Stimulated activated CD8-positive, alpha-beta memory T cell treated with anti-CD3 and anti-CD28 coated beads, Interleukin-7, amount 100 ng/mL, for 1 hour (primary cell): ENCODE data around the gene CEBPE.

Source experiments
- DNase-seq, 2 donors: peaks; one replicate each; pipeline ENCODE4 v3.0.0-alpha.2; 2020; ENCODE audit warnings: low read depth in 2 of 2

The CEBPE gene

GRCh38 chr14:23143911-23144310 is 24.9 kb upstream of the CEBPE start:
- no peak for DNase-seq

GRCh38 chr14:23142826-23143225 is 23.8 kb upstream of the CEBPE start:
- DNase-seq, result no peak

DNA sequence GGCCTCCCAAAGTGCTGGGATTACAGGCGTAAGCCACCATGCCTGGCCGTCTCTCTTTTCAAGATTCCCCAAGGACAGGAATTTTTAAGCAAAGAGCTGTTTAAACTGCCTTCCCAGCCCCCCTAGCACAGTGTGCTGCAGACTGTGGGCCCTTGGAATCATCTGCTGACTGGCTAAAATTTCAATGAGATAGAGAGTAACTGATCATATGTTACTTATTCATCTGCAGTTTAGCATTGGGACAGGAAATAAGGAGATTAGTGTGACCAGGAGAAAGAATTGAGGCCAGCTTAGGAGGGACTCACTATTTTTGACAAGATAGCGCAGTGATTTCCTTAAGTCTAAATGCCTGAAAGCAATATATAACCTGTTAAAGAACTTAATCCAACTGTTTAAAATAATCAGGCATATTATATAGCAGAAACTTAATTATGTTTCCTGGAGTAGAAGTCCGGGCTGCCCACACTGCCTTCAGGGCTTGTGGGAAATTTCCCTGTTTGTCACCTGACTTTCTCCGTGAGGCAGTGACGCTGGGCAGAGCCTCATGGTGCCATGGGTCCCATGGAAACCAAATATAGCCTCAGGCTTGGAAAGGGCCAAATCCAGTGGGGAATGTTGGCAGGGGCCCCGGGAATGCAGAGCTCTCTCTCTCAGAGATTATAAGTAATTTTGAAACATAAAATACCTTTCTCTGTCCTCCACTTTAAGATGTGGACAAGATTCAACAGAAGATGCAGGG is 22.8 kb upstream of the CEBPE start:
- DNase-seq, result no peak

- no peak for DNase-seq
These were observed 21.3 kb upstream of the CEBPE start for GRCh38 chr14:23140371-23140770.

DNA sequence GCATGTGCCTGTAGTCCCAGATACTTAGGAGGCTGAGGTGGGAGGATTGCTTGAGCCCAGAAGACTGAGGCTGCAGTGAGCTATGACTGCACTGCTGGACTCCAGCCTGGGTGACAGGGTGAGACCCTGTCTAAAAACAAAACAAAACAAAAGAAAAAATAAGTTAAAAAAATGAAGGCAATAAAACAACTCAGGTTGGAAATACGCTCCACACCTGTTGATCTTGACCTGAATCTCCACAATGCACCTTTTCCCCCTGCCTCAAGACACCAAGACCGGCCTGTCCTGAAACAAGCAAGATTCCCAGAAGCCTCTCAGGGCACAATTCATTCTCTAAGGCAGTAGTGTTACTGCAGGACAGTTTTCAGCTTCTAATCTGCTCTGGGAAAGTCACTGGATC is 20.8 kb upstream of the CEBPE start:
- DNase-seq, result no peak

GRCh38 chr14:23137813-23138535 is 18.9 kb upstream of the CEBPE start:
- no peak for DNase-seq

- DNase-seq, result no peak
These were observed 18.2 kb upstream of the CEBPE start for GRCh38 chr14:23137192-23137812.

GRCh38 chr14:23136566-23137133 is 17.6 kb upstream of the CEBPE start:
- DNase-seq, result no peak

DNA sequence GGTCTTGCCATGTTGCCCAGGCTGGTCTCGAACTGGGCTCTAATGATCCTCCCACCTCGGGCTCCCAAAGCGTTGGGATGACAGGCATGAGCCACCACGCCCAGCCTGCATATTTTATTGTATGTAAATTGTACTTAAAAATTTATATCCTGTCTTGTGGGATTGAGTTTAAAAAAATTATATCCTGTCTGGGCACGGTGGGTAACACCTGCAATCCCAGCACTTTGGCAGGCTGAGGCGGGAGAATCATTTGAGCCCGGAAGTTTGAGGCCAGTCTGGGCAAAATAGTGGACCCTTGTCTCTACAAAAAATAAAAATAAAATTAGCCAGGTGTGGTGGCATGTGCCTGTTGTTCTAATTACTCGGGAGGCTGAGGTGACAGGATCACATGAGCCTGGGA is 13.9 kb upstream of the CEBPE start:
- no peak for DNase-seq

- DNase-seq, result no peak
These were observed 12.4 kb upstream of the CEBPE start for GRCh38 chr14:23131482-23131881.

GRCh38 chr14:23130871-23131270 is 11.8 kb upstream of the CEBPE start:
- no peak for DNase-seq

GRCh38 chr14:23129759-23130316 is 10.8 kb upstream of the CEBPE start:
- no peak for DNase-seq

DNA sequence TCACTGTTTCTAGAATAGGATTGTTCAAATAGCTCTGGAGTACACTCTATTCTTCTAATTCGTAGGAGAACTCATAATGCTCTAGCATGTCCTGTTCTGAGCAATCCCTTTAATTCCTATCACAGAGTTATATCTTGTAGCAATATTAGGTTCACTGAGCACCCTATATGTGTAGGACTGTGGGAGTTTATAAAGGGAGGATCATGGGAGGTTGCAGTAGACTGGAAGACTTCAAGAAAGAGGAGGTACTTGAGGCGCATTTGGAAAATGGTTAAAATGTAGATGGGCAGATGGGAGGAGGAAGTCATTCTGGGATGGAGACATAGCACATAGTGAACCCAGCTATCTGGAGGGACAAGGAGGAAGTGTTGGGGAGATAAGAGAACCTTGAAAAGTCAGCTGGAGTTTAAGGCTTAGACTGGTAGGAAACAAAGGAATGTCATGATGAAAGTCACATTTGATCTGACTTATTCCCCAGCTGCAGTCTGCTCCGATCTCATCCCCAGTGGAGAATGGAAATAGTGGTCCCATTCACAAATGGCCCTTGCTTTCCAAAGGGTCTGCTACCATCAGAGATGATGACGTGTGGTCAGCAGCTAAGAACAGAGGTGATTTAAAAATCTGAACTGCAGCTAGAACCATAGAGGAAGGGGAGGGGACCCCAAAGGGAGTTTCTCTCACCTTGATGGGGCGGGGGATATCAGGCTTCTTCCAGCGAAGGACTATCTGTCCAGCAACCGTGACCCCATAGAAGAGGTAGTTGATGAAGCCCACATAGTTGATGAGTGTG is 10.1 kb upstream of the CEBPE start:
- DNase-seq, result no peak

- DNase-seq, result no peak
These were observed 8.8 kb upstream of the CEBPE start for GRCh38 chr14:23127861-23128260.

GRCh38 chr14:23126548-23127278 is 7.7 kb upstream of the CEBPE start:
- DNase-seq, result no peak

DNA sequence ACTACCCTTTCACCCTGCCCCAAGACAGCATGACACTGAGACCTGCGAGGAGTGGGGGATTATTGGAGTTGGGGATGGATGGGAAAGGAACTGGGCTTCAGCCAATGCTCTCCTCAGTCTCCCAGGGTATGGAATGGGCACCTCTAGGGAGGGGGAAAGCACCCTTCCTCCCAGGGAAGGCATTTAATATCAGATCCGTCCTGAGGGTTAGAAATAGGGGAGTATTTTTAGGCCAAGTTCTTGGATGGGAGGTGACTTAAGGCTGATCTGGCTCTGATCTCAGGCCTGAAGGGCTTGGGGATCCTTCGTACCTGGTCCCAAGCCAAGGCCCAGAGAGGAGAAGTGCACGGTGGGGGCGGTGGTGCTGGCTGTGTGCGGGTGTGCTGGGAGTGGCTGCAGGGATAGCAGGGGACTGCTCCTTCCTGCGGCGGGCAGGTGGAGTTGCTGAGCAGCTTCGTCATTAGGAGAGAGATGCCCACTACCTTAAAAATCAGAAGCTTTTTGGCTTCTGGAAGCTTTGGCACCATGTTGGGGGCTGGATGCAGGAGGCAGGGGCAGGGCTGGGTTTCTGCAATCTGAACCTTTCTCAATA is 7.0 kb upstream of the CEBPE start:
- DNase-seq, result no peak

- DNase-seq, result no peak
These were observed 6.0 kb upstream of the CEBPE start for GRCh38 chr14:23125011-23125410.

DNA sequence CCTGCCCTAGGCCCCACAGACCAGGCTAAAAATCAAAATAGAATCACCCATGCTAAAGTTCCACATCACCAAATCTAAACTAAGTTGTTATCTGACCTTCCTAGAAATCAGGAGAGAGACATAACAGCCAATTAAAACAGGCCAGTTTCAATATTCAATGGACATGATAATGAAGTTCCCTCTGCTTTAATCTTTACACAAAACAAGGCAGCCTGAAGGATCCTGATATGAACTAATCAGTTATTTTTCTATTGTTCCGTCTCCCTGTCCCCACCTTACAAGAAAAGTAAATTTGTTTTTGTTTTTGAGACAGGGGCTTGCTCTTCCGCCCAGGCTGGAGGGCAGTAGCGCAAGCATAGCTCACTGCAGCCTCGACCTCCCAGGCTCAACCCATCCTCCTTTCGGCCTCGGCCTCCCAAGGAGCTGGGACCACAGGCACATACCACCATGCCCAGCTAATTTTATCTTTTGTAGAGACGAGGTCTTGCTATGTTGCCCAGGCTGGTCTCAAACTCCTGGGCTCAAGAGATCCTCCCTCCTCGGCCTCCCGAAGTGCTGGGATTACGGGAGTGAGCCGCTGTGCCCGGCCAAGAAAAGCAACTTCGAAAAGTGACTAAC is 5.4 kb upstream of the CEBPE start:
- no peak for DNase-seq

GRCh38 chr14:23123419-23123818 is 4.4 kb upstream of the CEBPE start:
- no peak for DNase-seq

- DNase-seq, result no peak
These were observed 3.0 kb upstream of the CEBPE start for GRCh38 chr14:23122086-23122485.
